ENCODE results near the gene TIGD4.

DNA sequence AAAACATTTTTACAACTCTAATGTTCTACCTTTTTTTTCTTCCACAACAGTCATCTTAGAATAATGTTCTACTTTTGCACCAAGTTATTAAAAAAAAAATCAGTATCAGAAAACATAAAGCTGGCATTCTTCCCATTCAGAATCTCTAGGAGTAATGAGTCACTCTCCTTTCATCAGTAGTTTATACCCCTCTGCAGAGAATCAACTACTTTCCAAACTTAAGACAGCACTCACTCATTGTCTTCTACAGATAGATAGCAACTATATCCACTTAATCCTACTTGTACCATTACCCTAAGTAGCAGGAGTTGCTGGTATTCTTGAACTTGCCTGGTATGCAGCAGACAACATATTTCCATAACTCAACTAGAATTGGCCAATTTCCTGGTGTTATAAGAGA, 3.2 kb downstream of the TIGD4 start:
- TF ChIP-seq POLR2A (IDR thresholded peaks at IDR 0.05), result no peak
- TF ChIP-seq, protein P1, sequence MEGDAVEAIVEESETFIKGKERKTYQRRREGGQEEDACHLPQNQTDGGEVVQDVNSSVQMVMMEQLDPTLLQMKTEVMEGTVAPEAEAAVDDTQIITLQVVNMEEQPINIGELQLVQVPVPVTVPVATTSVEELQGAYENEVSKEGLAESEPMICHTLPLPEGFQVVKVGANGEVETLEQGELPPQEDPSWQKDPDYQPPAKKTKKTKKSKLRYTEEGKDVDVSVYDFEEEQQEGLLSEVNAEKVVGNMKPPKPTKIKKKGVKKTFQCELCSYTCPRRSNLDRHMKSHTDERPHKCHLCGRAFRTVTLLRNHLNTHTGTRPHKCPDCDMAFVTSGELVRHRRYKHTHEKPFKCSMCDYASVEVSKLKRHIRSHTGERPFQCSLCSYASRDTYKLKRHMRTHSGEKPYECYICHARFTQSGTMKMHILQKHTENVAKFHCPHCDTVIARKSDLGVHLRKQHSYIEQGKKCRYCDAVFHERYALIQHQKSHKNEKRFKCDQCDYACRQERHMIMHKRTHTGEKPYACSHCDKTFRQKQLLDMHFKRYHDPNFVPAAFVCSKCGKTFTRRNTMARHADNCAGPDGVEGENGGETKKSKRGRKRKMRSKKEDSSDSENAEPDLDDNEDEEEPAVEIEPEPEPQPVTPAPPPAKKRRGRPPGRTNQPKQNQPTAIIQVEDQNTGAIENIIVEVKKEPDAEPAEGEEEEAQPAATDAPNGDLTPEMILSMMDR (IDR thresholded peaks at IDR 0.05), result no peak

All from Peyer's patch (tissue), 4 donors.